UCSD-AML1 (cell line): ENCODE results near the gene SLC9C1.

ENCODE experiments used
- DNase-seq: peaks from one replicate; lab custom pipeline; 2025; ENCODE audit not compliant: unreplicated experiment; lab: John Stamatoyannopoulos, UW

The SLC9C1 gene

DNA sequence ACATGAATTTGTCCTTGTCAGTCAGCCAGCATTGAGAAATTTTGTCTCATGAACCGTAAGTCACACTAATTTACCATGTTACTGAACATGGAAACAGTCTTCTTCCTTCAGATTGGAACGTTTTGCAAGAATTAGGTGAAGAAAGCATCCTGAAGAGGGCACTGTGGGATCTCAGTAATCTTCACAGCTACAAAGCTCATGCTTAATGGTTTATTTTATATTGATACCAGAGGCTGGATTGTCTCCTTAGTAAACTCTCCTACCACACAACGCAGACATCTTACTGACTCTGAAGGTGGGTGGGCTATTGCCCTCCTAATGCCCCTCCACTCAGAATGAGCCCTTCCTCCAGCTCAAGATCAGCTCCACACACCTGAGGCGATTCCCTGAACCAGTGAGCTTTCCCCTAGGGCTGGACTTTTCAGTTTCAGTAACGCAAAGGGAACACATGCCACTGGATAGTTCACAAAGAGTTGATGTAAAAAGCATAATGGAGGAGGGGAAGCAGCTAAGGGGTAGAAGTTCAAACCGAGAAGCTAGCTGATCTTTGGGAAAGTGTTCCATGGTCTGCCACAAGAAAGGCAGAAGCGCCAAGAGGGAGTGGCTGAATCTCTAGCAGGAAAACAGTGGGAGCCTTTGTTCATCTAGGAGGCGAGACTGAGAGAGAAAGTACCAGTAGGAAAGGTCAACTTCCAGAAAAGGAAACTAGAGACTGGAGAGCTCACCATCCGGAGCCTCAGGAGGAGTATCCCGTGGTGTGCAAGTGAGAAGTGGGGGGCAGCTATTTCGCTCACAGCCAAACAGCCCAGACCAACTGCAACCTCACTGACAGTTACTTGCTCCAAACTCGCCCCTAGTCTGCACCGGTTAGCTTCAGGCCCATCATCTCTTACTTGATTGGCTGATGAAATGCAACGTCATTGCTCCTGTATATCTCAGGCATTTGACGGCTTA lies at the start of gene SLC9C1:
TSS of gene SLC9C1 (minus strand) at position 849 of the 954 bp plus-strand sequence. CDS start 7,425 bp downstream, outside the sequence.
- peak; percentile 33 for DNase-seq

- DNase-seq = no peak
These were observed 47.4 kb upstream of the SLC9C1 start for GRCh38 chr3:112341386-112341785.

DNA sequence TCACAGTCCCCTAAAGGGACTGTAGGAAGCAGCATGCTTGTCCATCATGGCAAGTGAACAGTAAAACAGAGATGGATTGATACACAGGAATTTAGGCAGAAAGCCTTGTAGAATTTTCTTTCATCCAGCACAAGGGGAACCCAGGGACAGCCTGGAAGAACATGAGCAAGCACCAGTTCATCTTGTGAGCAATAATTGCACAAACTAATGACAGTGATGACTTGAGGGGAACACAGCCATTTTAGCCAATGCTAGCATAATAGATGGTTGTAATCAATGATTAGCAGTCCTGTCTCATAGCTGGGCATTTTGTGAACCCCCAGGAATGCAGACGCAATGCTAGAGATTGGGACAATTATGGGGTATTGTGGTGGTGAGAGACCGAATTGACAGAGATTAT lies 45.6 kb upstream of the SLC9C1 start:
- DNase-seq = no peak

GRCh38 chr3:112339134-112339533 lies 45.1 kb upstream of the SLC9C1 start:
- no peak for DNase-seq

GRCh38 chr3:112338727-112339056 lies 44.7 kb upstream of the SLC9C1 start:
- DNase-seq = no peak

GRCh38 chr3:112338021-112338726 lies 44.2 kb upstream of the SLC9C1 start:
- DNase-seq = no peak

DNA sequence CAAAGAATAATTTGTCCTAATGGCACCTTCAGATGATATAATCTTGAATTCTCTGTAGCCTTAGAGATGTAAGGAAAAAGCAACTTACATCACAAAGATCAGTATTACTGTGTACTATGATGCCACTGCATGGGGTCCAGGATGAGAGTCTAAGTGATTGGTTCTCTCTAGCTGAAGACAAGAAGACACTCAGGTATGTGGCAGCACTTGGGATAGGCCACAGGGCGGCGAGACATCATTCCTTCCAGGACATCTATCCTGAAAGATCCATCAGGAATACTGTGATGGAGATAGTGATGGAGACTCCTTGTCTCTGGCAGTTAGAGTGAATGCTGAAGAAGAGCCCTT lies 41.4 kb upstream of the SLC9C1 start:
- DNase-seq = no peak

GRCh38 chr3:112334691-112335433 lies 40.8 kb upstream of the SLC9C1 start:
- DNase-seq = no peak

DNA sequence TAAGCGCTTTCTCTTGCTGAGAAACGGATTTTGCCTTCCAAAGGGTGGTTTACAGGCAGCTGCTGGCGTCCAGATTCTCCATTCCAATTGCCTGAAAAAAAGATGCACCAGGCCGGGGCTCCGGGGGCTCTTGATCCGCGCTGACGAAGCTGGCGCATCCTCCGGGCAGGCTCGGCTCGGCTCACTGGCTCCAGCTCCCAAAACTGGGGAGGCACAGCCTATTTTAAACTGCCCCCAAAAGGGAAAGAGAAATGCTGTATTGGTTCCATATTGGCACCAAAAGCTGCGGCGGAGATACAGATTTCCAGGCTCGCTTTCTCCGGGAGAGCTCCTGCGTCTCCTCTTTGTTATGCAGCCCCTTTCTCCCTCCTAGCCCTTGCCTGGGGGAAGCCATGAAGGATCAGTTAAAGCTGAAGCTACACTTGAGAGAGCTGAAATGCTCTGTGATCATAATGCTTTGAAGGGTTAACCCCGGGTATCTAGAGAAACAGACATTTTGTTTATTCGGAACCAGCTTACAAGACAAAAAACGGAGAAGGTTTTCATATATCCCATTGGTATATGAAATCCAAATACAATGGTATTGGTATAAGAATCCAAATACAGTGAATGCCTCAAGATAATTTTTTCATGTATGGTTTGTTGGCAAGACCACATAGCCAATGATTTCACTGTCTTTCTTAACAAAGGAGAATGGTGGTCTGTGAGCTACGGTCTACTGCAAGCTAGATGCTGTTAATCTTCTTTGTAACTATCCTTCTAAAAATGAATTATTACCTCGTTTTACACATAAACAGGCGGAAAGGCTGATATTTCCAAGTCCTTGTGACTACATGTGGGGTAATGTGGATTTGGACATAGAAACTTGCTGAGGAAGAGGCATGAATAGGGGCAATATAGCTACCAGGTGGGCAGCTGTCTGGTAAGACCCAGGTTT lies 39.6 kb upstream of the SLC9C1 start:
- DNase-seq = peak; percentile 47

- peak; percentile 54 for DNase-seq
These were observed 39.0 kb upstream of the SLC9C1 start, which contains the start of gene CD200 for GRCh38 chr3:112333002-112333380. Gene CD200 (plus strand): TSS chr3:112333156. CDS start chr3:112333213, 57 bp downstream.

- no peak for DNase-seq
These were observed 37.8 kb upstream of the SLC9C1 start for GRCh38 chr3:112331851-112332250.

- DNase-seq = no peak
These were observed 33.4 kb upstream of the SLC9C1 start for GRCh38 chr3:112327371-112327951.

DNA sequence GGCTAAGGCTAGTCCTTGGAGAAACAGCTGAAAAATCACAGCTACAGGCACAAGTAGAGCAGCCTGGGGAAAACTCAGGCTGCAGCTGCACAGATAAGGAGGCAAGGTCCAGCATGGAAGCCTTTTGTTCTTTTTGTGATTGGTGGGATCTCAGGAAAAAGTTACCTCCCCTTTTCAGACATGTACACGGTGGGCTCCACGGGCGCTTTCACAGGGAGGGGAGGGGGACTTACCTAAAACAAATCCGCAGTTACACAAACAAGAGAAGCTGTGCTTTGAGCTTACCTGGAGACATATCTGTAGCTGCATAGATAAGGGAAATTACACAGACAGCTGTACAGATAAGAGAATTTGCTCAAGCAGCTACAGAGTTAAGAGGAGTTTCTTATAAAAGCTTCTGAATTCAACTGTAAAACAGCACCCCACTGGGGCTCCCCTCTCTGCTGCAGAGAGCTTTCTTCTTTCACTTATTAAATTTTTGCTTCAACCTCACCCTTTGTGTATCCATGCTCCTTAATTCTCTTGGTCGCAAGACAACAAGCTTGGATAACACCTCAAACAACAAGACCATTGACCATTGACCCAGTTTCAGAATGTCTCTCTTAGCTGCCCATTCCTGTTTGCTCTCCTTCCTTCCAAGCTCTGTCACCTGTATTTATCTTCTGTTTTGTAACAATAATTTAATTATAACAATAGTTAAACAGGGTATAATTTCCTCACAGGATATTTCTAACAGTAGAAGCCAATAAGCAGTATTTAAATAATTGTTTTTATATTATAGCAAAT lies 28.0 kb upstream of the SLC9C1 start:
- no peak for DNase-seq

DNA sequence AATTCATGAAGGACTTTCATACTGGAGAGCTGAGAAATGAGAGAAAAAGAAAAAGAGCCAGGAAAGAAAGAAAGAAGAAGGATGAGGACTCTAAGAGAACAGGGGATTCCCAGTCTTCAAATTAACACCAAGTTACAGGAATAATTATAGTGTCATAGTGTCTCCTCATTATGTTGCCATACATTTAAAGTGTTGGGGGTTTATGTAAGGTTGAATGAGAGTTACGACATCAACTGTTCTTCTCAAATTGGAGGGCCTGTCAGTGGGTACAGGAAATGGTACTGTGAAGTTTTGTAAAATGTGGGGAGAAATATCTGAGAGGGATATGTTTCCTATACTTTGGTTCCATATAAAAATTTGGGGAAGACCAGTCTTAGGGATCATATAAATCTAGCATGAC lies 26.7 kb upstream of the SLC9C1 start:
- DNase-seq = no peak

GRCh38 chr3:112319516-112320276 lies 25.7 kb upstream of the SLC9C1 start:
- no peak for DNase-seq

DNA sequence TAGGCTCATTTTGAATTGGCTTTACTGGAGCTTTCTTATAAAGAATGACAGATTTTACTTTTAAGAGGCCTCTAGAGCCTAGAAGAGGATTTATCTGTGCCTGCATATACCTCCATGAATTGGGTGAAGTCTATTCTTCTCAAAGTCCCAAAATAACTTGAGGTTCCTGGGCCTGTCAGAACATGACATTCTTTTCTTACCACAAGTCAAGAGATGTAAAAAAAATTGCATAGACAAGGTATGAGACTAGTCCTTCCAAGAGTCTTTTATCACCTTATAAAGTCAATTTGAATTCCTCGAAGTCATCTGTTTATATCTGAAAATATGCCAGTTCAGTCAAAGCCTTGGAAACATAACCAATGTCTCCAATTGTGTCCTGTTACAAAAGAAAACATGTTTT lies 21.8 kb upstream of the SLC9C1 start:
- no peak for DNase-seq

DNA sequence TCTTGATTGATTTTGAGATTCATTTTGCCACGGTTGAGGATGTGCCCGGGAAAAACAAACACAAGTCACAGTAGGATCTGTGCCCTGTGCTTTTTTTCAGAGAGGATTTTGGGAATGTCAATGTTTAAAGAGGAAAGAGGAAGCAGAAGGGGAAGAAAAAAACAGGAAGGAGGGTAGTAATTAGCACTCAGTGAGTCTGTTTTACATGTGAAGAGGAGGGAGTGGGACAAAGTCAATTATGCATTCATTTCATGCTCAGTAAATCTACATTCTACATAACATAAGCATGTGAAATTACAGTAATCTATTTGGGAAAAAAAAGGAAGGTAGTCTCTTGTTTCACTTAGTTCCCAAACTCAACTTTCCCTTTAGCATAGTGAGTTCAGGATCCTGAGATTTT lies 20.6 kb upstream of the SLC9C1 start:
- DNase-seq = no peak

DNA sequence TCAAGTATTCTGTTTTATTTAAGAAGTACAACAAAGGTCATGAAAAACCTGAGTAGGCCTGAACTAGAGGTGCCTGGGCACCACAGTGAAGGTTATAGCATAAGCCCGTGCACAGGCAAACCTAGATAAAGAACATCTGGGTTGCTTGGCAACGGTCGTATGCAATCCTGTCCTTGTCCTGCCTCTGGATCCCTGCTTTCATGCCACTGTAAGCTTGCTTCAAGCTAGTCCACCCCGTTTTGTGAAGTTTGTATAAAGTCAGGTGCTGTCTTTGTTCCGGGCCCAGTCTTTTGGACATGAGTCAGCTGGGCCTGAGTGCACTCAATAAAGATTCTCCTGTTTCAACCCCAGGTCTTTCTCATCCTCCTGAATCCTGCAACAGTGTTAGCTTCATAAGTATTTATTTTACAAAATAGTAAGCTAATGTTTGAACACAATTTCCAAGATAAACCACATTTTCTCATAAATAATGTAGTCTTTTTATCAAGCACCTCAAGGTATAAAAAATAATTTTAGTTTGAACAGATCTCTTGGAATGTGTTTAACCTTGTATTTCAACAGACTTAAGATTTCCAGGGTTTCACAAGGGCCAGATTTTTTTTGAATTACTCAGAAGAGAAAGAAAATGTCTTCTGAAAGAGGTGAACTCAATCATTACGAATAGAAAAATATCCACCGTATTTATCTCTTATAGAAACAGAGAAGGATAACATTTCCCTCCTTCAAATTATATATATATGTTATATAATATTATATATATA lies 14.3 kb upstream of the SLC9C1 start:
- no peak for DNase-seq
